ENCODE data around the gene TDP2. TPM values are rescaled to one million over a fixed set of nuclear protein-coding genes. Genes with fewer than 3 reads are reported as not detected.

The TDP2 gene
- total RNA-seq, 4 donors from 2014 or later: 25.2 to 44.4 (median 37.6) TPM

DNA sequence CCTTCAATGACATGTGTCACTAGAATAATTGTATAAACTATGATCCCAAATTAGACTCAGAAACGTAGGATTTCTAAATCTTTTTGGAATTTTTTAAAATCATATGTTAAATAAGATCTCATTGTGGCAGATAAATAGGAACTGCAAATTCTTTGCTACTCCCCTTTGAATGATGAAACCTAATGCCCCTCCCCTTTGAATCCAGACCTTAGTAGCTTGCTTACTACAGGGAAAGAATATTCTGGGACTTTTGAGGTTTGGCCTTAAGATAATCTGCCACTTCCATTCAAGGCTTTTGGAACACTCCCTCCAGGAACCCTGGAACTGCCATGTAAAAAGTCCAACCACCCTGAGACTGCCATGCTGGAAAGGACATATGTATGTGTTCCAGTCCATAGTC is 7.1 kb downstream of the TDP2 start:
- Histone ChIP-seq H3K9me3 (no peaks in the 10 kb centered on the region), H3K27ac (replicated peaks in 1 of 4) (no peak overlapping the region), H3K27me3 (no peaks in the 10 kb centered on the region), H3K36me3 (peaks cover 0 to 47% (median 27%) of the 10 kb centered on the region in 4 donors), H3K4me3 (no peak overlapping the region), H3K4me1 (peaks cover 0 to 20% (median 11%) of the 10 kb centered on the region in 4 donors)
- WGBS: 31% methylated on average over 1 of the region's 1 CpG
- intact Hi-C loops (cut with DNase I): no loop called here
- TF ChIP-seq POLR2AphosphoS5 (IDR thresholded peaks at IDR 0.05): no peak
- no peak for TF ChIP-seq EP300 (IDR thresholded peaks at IDR 0.05)
- TF ChIP-seq POLR2A (IDR thresholded peaks at IDR 0.05; ENCODE audit: low read depth): no peak
- TF ChIP-seq CTCF (IDR thresholded peaks at IDR 0.05): no peak
- DNase-seq (ENCODE audit: extremely low spot score): no peak

GRCh38 chr6:24658573-24659560 is 7.8 kb downstream of the TDP2 start:
- Histone ChIP-seq H3K27ac (replicated peaks in 1 of 4) (no peak overlapping the region), H3K36me3 (peaks cover 0 to 48% (median 27%) of the 10 kb centered on the region in 4 donors), H3K4me3 (no peak overlapping the region), H3K27me3 (no peaks in the 10 kb centered on the region), H3K9me3 (no peaks in the 10 kb centered on the region), H3K4me1 (peaks cover 0 to 15% (median 8%) of the 10 kb centered on the region in 4 donors)
- 65% methylated on average over 9 of the region's 9 CpGs for WGBS
- intact Hi-C loops (cut with DNase I): no loop called here
- DNase-seq (ENCODE audit: extremely low spot score): no peak
- TF ChIP-seq CTCF (IDR thresholded peaks at IDR 0.05) (no peak), POLR2AphosphoS5 (IDR thresholded peaks at IDR 0.05) (no peak), POLR2A (IDR thresholded peaks at IDR 0.05; ENCODE audit: low read depth) (no peak), EP300 (IDR thresholded peaks at IDR 0.05) (no peak)

- no peak overlapping the region for H3K4me3 ChIP-seq
- peaks cover 0 to 7% (median 3%) of the 10 kb centered on the region in 4 donors for H3K4me1 ChIP-seq
- peaks cover 0 to 62% (median 35%) of the 10 kb centered on the region in 4 donors for H3K36me3 ChIP-seq
- H3K27me3 ChIP-seq: no peaks in the 10 kb centered on the region
- intact Hi-C loops (cut with DNase I): no loop called here
- whole genome bisulfite sequencing: 81% methylated on average over 1 of the region's 1 CpG
- H3K9me3 ChIP-seq: no peaks in the 10 kb centered on the region
- no peak overlapping the region for H3K27ac ChIP-seq (replicated peaks in 1 of 4)
- no peak for DNase-seq (ENCODE audit: extremely low spot score)
- TF ChIP-seq POLR2AphosphoS5 (IDR thresholded peaks at IDR 0.05) (no peak), CTCF (IDR thresholded peaks at IDR 0.05) (no peak), POLR2A (IDR thresholded peaks at IDR 0.05; ENCODE audit: low read depth) (no peak), EP300 (IDR thresholded peaks at IDR 0.05) (no peak)
Measured at GRCh38 chr6:24655215-24655614, 11.5 kb downstream of the TDP2 start.

- Histone ChIP-seq H3K36me3 (peaks cover 0 to 58% (median 33%) of the 10 kb centered on the region in 4 donors), H3K9me3 (no peaks in the 10 kb centered on the region), H3K4me3 (no peak overlapping the region), H3K27ac (replicated peaks in 1 of 4) (no peak overlapping the region), H3K27me3 (no peaks in the 10 kb centered on the region), H3K4me1 (peaks cover 2 to 13% (median 4%) of the 10 kb centered on the region in 4 donors)
- no peak for DNase-seq (ENCODE audit: extremely low spot score)
- intact Hi-C loops (cut with DNase I): no loop called here
- TF ChIP-seq CTCF (IDR thresholded peaks at IDR 0.05) (no peak), POLR2AphosphoS5 (IDR thresholded peaks at IDR 0.05) (no peak), EP300 (IDR thresholded peaks at IDR 0.05) (no peak), POLR2A (IDR thresholded peaks at IDR 0.05; ENCODE audit: low read depth) (no peak)
- 27% methylated on average over 3 of the region's 3 CpGs for WGBS
Measured at GRCh38 chr6:24650365-24650764, 16.3 kb downstream of the TDP2 start.
